Esophagus squamous epithelium (tissue), 5 donors: Measurements from ENCODE around the gene NR2E1. TPM values are rescaled to one million over a fixed set of nuclear protein-coding genes. Genes with fewer than 3 reads are reported as not detected.
A peak's percentile ranks its signal among the peaks of the same experiment; 100 is the strongest.

ENCODE experiments used
- DNase-seq: peaks from one replicate; lab custom pipeline; 2025; lab: John Stamatoyannopoulos, UW
- H3K27ac ChIP-seq, 4 donors: fragments of 200-600 bp; sonication (generic); one replicate each; pipeline ENCODE4 v1.5.1; 2016 to 2019; ENCODE audit warnings: mild to moderate bottlenecking in 1 of 4
- H3K27me3 ChIP-seq, 4 donors: fragments of 200-600 bp; sonication (generic); 1 replicate in 3 of 4; 2 replicates in 1 of 4; pipeline versions ENCODE4 v1.5.1 to v1.6.0; 2017 to 2021; ENCODE audit warnings: antibody characterized with exemption in 1 of 4
- H3K36me3 ChIP-seq, 3 donors: fragments of 200-600 bp; sonication (generic); one replicate each; pipeline ENCODE4 v1.5.1; 2016 to 2019
- H3K4me1 ChIP-seq, 3 donors: fragments of 200-600 bp; sonication (generic); one replicate each; pipeline ENCODE4 v1.5.1; 2017 to 2019
- H3K4me3 ChIP-seq, 4 donors: fragments of 200-600 bp; sonication (generic); 1 replicate in 3 of 4; 2 replicates in 1 of 4; pipeline ENCODE4 v1.5.1; 2016 to 2019; ENCODE audit warnings: mild to moderate bottlenecking in 2 of 4, moderate library complexity in 1 of 4
- H3K9me3 ChIP-seq, 3 donors: fragments of 200-600 bp; sonication (generic); one replicate each; pipeline ENCODE4 v1.5.1; 2016 to 2019
- POLR2A ChIP-seq, 4 donors: fragments of 450-650 bp; IDR thresholded peaks; one replicate each; pipeline ENCODE4 v1.6.1; 2017; ENCODE audit warnings: antibody characterized with exemption in 4 of 4, mild to moderate bottlenecking in 4 of 4, moderate library complexity in 3 of 4
- WGBS, 2 donors: methylation state at CpG; one replicate each; pipeline ENCODE4 v1.1.5; 2018; 5-methylcytosine and 5-hydroxymethylcytosine counted together
- intact Hi-C: fragments of 100-400 bp; cut with DNase I; formaldehyde crosslinking; loops from one replicate; pipeline ENCODE4 v1.15.0; 2022
- total RNA-seq, 4 donors: library from RNA; depleted of rRNA; stranded (reverse); fragments of >200 nt; gene quantifications; one replicate each; pipeline ENCODE4 v1.1.0, GENCODE V29; 2016
- TF ChIP-seq, protein P1 (sequence below), 6 experiments: fragments of 450-650 bp in 4 of 6; fragments of 200-600 bp in 2 of 6; sonication (generic) in 2 of 6; IDR thresholded peaks; one replicate each; pipeline ENCODE4 v1.5.1; 2016 to 2019; ENCODE audit warnings: antibody characterized with exemption in 6 of 6, mild to moderate bottlenecking in 4 of 6, moderate library complexity in 4 of 6
- donor health status: DM: yes; HTN: yes; CAD: no.

The NR2E1 gene
- total RNA-seq, 4 donors from 2014 or later: not detected

DNA sequence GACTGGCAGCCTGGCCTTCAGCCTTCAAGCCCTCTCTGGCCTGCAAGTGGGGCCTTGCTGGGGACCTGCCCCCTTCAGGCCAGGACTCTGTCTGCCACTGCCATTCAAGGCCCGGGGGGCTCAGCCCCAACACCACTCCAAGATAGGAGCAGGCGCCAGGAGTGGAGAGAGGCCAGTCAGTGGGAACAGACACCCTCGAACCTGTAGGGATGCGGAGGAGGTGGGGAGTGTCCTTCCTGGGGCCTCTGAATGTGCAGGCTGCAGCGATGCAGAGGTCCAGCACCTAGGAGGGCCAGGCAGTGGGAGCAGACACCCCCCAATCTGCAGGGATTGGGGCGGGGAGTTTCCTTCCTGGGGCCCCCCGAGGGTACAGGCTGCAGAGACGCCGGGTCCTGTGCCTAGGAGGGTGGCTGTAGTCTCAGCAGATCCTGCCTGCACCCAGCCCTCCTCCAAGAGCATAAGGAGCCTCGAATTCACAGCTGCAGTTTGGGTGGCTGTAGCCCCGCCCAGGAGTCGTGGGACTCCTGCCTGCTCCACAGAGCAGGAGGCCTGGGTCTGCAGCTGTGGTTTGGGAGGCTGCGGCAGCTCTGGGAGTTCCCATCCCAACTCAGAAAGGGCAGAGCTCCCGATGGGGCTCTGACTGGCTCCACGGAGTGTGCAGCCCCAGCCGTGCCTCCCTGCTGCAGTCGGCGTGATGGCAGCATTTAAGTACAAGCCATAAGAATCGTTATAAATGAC lies 33.1 kb downstream of the NR2E1 start:
- H3K9me3 ChIP-seq: no peaks in the 10 kb centered on the region
- intact Hi-C loops: no loop called here
- 87 to 96% methylated on average over 5 of the region's 19 CpGs for WGBS, 2 donors
- DNase-seq: no peak
- H3K4me3 ChIP-seq: no peak overlapping the region
- TF ChIP-seq, protein P1, sequence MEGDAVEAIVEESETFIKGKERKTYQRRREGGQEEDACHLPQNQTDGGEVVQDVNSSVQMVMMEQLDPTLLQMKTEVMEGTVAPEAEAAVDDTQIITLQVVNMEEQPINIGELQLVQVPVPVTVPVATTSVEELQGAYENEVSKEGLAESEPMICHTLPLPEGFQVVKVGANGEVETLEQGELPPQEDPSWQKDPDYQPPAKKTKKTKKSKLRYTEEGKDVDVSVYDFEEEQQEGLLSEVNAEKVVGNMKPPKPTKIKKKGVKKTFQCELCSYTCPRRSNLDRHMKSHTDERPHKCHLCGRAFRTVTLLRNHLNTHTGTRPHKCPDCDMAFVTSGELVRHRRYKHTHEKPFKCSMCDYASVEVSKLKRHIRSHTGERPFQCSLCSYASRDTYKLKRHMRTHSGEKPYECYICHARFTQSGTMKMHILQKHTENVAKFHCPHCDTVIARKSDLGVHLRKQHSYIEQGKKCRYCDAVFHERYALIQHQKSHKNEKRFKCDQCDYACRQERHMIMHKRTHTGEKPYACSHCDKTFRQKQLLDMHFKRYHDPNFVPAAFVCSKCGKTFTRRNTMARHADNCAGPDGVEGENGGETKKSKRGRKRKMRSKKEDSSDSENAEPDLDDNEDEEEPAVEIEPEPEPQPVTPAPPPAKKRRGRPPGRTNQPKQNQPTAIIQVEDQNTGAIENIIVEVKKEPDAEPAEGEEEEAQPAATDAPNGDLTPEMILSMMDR (IDR thresholded peaks at IDR 0.05): no peak
- TF ChIP-seq POLR2A (IDR thresholded peaks at IDR 0.05): no peak
- peaks cover 0 to 26% (median 7%) of the 10 kb centered on the region in 3 donors for H3K4me1 ChIP-seq
- H3K27me3 ChIP-seq: peaks cover 0 to 15% (median 0%) of the 10 kb centered on the region in 4 donors
- H3K27ac ChIP-seq: no peak overlapping the region
- H3K36me3 ChIP-seq: no peaks in the 10 kb centered on the region

GRCh38 chr6:108200186-108200585 lies 34.4 kb downstream of the NR2E1 start:
- H3K4me1 ChIP-seq: peaks cover 0 to 30% (median 7%) of the 10 kb centered on the region in 3 donors
- no peak for TF ChIP-seq POLR2A (IDR thresholded peaks at IDR 0.05)
- TF ChIP-seq, protein P1 (IDR thresholded peaks at IDR 0.05): no peak
- no peak overlapping the region for H3K4me3 ChIP-seq
- intact Hi-C loops: no loop called here
- H3K27ac ChIP-seq: no peak overlapping the region
- no peaks in the 10 kb centered on the region for H3K9me3 ChIP-seq
- H3K27me3 ChIP-seq: peaks cover 0 to 4% (median 0%) of the 10 kb centered on the region in 4 donors
- no peaks in the 10 kb centered on the region for H3K36me3 ChIP-seq
- 92 to 93% methylated on average over 5 to 8 of the region's 8 CpGs for WGBS, 2 donors
- no peak for DNase-seq

DNA sequence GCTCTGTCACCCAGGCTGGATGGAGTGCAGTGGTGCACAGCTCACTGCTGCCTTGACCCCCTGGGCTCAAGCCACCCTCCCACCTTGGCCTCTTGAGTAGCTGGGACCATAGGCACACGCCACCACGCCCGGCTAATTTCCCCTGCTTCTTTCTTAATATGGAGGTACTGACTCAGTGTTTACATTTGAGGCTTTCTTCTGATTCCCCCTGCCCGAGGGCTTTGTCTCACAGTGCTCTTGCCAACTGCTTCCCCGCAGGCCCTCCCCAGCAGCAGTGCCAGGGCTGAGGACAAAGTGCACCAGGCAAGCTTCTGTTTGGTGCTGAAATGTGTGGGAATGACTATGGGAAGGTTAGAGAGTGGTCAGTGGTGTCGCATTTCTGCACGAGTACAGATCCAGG lies 34.8 kb downstream of the NR2E1 start:
- Histone ChIP-seq H3K27me3 (no peaks in the 10 kb centered on the region), H3K9me3 (no peaks in the 10 kb centered on the region), H3K4me1 (peaks cover 0 to 30% (median 7%) of the 10 kb centered on the region in 3 donors), H3K36me3 (no peaks in the 10 kb centered on the region), H3K4me3 (no peak overlapping the region), H3K27ac (no peak overlapping the region)
- intact Hi-C loops: no loop called here
- no peak for DNase-seq
- TF ChIP-seq, protein P1 (IDR thresholded peaks at IDR 0.05): no peak
- no peak for TF ChIP-seq POLR2A (IDR thresholded peaks at IDR 0.05)
- WGBS, 2 donors: 31 to 35% methylated on average over 6 to 7 of the region's 7 CpGs

DNA sequence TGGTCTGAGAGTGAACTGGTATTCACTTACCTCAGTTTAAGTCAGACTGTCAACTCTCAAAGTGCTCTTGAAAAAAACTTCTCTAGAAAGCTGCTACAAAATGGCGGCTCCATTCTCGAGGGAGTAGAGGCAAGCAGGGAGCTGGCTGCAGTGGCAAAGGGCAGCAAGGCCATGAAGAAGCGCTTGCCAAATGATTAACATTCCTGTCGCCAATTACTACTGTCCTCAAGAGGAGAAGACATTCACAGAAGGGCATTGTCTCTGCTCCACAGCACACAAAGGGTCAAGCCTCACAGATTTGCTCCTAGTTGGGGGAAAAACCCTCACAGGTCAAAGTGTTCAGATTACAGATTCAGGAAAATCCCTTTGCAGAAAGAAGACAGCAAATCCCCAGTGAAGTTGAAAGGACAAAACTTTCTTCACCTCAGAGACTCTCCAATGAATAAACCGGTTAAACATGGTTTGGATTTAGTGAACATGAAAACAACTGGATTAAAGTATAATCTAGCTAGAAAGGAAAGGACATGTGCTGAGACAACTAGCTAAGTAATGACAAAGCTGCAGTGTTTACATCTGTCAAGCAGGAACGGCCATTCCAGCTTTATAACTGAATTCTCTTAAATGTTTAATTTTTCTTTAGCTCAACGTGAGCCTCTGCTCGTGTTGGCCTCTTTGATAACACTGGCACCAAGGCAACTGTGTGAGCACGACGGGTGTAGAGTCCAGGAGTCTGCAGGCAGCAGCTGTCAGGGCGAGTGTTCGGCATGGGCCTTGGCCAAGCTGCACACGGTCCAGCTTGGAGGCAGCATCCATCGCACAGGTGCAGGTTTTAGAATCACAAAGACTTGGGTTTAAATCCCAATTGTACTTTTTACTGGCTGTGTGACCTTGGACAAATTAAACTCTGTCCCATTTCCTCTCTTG lies 37.6 kb downstream of the NR2E1 start:
- H3K27ac ChIP-seq: peak overlapping the region in 1 of 4 donors; percentile 40
- no peaks in the 10 kb centered on the region for H3K27me3 ChIP-seq
- peaks cover 0 to 30% (median 7%) of the 10 kb centered on the region in 3 donors for H3K4me1 ChIP-seq
- intact Hi-C loops: no loop called here
- TF ChIP-seq, protein P1 (IDR thresholded peaks at IDR 0.05): no peak
- TF ChIP-seq POLR2A (IDR thresholded peaks at IDR 0.05): no peak
- H3K36me3 ChIP-seq: peaks cover 0 to 19% (median 0%) of the 10 kb centered on the region in 3 donors
- no peaks in the 10 kb centered on the region for H3K9me3 ChIP-seq
- no peak overlapping the region for H3K4me3 ChIP-seq
- no peak for DNase-seq
- WGBS, 2 donors: 34 to 50% methylated on average over 13 to 14 of the region's 14 CpGs
